ENCODE measurements around the gene HELZ. TPM values are rescaled to one million over a fixed set of nuclear protein-coding genes. Genes with fewer than 3 reads are reported as not detected.
"Not testable (repeated sequence)": the region's sequence is repeated elsewhere in the genome, so short reads cannot be mapped to it uniquely, and the experiment has no call there.

HELZ gene
- total and polyA plus RNA-seq, 2 experiments from 2014 or later = 23.9 to 25.4 TPM

DNA sequence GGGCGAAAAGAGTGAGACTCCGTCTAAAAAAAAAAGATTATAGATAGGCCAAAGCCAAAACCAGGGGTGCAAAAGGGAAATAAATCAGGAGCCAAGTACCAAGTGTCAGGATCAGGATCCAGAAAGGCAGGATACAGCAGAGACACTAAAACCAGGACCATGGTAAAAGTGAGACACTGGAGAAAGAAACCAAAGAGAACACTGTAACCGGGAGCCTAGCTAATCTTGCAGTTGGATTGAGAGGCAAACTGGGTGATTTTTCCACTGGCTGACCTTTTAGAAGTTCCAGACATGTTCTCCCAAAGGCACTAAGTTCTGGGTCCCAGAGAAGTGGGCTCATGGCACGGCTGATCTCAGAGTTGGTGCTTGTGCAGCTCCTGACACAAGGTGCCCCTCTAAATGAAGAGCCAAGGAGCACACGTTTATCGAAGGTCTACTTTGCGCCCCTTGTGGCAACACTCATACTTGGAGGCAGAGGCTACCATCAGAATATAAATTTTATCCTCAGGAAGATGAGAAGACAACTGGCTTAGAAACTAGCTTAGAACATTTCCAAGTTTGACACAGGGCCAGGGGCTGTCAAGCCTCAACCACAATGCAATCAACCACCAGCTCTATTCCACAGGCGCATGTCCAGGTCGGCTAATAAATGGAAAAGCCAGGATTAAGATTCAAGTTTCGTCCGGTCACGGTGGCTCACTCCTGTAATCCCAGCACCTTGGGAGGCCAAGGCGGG lies 27.5 kb upstream of the HELZ start:
- no peak for DNase-seq
- no peak overlapping the region for H3K4me2 ChIP-seq (ENCODE audit: unreplicated experiment)
- H3K9me3 ChIP-seq (ENCODE audit: low read depth) = no peaks in the 10 kb centered on the region
- no peaks in the 10 kb centered on the region for H3K9me2 ChIP-seq (ENCODE audit: insufficient read depth)
- no peaks in the 10 kb centered on the region for H3K4me1 ChIP-seq (ENCODE audit: insufficient read depth)
- TF ChIP-seq EZH2phosphoT487 (IDR thresholded peaks at IDR 0.05; ENCODE audit: insufficient read depth, low read depth) (no peak), EZH2 (IDR thresholded peaks at IDR 0.05; ENCODE audit: insufficient read depth, poor library complexity, severe bottlenecking) (no peak)
- no peak overlapping the region for H2AFZ ChIP-seq
- H3K79me2 ChIP-seq (ENCODE audit: insufficient read depth) = no peaks in the 10 kb centered on the region
- H3F3A ChIP-seq (ENCODE audit: insufficient read depth) = no peaks in the 10 kb centered on the region
- in situ Hi-C loops (cut with MboI) = no loop called here
- H4K20me1 ChIP-seq (ENCODE audit: insufficient read depth) = no peaks in the 10 kb centered on the region
- WGBS, 2 experiments (ENCODE audit: low coverage in 1 of 2, low lambda C conversion rate in 2 of 2, missing lambda C conversion rate in 2 of 2) = 73 to 77% methylated on average over 13 of the region's 13 CpGs
- H3K36me3 ChIP-seq (ENCODE audit: low read depth) = no peaks in the 10 kb centered on the region
- H3K27me3 ChIP-seq (replicated peaks; ENCODE audit: insufficient read depth) = no peaks in the 10 kb centered on the region
- no peak overlapping the region for H3K27ac ChIP-seq
- no peak overlapping the region for H3K9ac ChIP-seq
- H3K4me3 ChIP-seq = no peak overlapping the region

DNA sequence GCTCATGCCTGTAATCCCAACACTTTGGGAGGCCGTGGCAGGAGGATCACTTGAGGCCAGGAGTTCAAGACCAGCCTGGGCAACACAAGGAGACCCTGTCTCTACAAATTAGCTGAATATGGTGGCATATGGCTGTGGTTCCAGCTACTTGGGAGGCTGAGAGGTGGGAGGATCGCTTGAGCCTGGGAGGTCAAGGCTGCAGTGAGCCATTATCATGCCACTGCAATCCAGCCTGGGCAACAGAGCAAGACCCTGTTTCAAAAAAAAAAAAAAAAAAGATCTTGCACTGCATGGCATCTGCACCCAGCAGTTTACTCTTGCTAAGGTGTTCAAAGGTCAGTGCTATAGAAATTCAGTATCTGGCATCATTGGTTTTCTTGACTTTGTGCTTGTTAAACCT lies 26.2 kb upstream of the HELZ start:
- H3K36me3 ChIP-seq (ENCODE audit: low read depth); H3K27ac ChIP-seq; H3K9ac ChIP-seq; H2AFZ ChIP-seq; H3K27me3 ChIP-seq (replicated peaks; ENCODE audit: insufficient read depth); H4K20me1 ChIP-seq (ENCODE audit: insufficient read depth); H3K4me3 ChIP-seq; in situ Hi-C loops (cut with MboI); DNase-seq; H3F3A ChIP-seq (ENCODE audit: insufficient read depth); H3K4me1 ChIP-seq (ENCODE audit: insufficient read depth); H3K9me2 ChIP-seq (ENCODE audit: insufficient read depth); H3K79me2 ChIP-seq (ENCODE audit: insufficient read depth); H3K4me2 ChIP-seq (ENCODE audit: unreplicated experiment); H3K9me3 ChIP-seq (ENCODE audit: low read depth): not testable (repeated sequence)
- 73 to 78% methylated on average over 2 of the region's 2 CpGs for WGBS, 2 experiments (ENCODE audit: low coverage in 1 of 2, low lambda C conversion rate in 2 of 2, missing lambda C conversion rate in 2 of 2)

DNA sequence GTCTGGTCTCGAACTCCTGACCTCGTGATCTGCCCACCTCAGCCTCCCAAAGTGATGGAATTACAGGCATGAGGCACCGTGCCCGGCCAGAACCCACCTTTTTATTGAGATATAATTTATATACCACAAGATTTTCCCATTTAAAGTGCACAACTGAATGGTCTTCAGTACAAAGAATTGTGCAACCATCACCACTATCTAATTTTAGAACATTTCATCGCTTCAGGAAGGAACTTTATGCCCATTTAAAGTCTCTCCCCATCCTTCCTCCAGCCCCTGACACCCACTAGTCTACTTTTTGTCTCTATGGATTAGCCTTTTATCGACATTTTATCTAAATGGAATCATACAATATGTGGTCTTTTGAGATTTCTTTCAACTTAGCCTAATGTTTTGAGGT lies 25.4 kb upstream of the HELZ start:
- H3K4me2 ChIP-seq (ENCODE audit: unreplicated experiment) = no peak overlapping the region
- H3F3A ChIP-seq (ENCODE audit: insufficient read depth) = no peaks in the 10 kb centered on the region
- H4K20me1 ChIP-seq (ENCODE audit: insufficient read depth) = no peaks in the 10 kb centered on the region
- TF ChIP-seq EZH2phosphoT487 (IDR thresholded peaks at IDR 0.05; ENCODE audit: insufficient read depth, low read depth) (no peak), EZH2 (IDR thresholded peaks at IDR 0.05; ENCODE audit: insufficient read depth, poor library complexity, severe bottlenecking) (no peak)
- no peaks in the 10 kb centered on the region for H3K4me1 ChIP-seq (ENCODE audit: insufficient read depth)
- H3K9me2 ChIP-seq (ENCODE audit: insufficient read depth) = no peaks in the 10 kb centered on the region
- no peaks in the 10 kb centered on the region for H3K79me2 ChIP-seq (ENCODE audit: insufficient read depth)
- H3K27me3 ChIP-seq (replicated peaks; ENCODE audit: insufficient read depth) = no peaks in the 10 kb centered on the region
- no peak overlapping the region for H2AFZ ChIP-seq
- no peak for DNase-seq
- in situ Hi-C loops (cut with MboI) = no loop called here
- H3K36me3 ChIP-seq (ENCODE audit: low read depth) = no peaks in the 10 kb centered on the region
- WGBS, 2 experiments (ENCODE audit: low coverage in 1 of 2, low lambda C conversion rate in 2 of 2, missing lambda C conversion rate in 2 of 2) = 83 to 90% methylated on average over 6 of the region's 6 CpGs
- no peak overlapping the region for H3K9ac ChIP-seq
- no peaks in the 10 kb centered on the region for H3K9me3 ChIP-seq (ENCODE audit: low read depth)
- no peak overlapping the region for H3K4me3 ChIP-seq
- H3K27ac ChIP-seq = no peak overlapping the region

DNA sequence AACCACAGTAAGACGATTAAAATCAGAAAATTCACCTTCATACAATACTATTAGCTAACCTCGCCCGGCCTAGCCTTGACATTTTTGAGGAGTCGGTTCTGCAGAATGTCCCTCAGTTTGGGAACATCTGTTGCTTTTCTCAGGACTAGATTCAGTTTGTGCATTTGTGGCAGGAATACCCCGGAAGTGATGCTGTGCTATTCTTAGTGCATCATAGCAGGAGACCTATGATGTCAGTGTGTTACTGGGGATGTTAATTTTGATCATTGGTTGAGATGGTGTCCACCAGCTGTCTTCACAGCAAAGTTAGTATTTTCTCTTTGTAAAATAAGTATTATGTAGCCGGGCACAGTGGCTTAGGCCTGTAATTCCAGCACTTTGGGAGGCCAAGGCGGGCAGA lies 21.5 kb upstream of the HELZ start:
- Histone ChIP-seq H3K9me2 (ENCODE audit: insufficient read depth) (no peaks in the 10 kb centered on the region), H3K79me2 (ENCODE audit: insufficient read depth) (no peaks in the 10 kb centered on the region), H3K27ac (no peak overlapping the region), H3K4me3 (no peak overlapping the region), H3K9ac (no peak overlapping the region), H3K4me1 (ENCODE audit: insufficient read depth) (no peaks in the 10 kb centered on the region), H2AFZ (no peak overlapping the region), H3K27me3 (replicated peaks; ENCODE audit: insufficient read depth) (no peaks in the 10 kb centered on the region), H3F3A (ENCODE audit: insufficient read depth) (no peaks in the 10 kb centered on the region), H3K4me2 (ENCODE audit: unreplicated experiment) (no peak overlapping the region), H3K9me3 (ENCODE audit: low read depth) (no peaks in the 10 kb centered on the region), H3K36me3 (ENCODE audit: low read depth) (no peaks in the 10 kb centered on the region), H4K20me1 (ENCODE audit: insufficient read depth) (no peaks in the 10 kb centered on the region)
- in situ Hi-C loops (cut with MboI) = no loop called here
- no peak for DNase-seq
- 59 to 64% methylated on average over 7 of the region's 7 CpGs for WGBS, 2 experiments (ENCODE audit: low coverage in 1 of 2, low lambda C conversion rate in 2 of 2, missing lambda C conversion rate in 2 of 2)
- no peak for TF ChIP-seq EZH2phosphoT487 (IDR thresholded peaks at IDR 0.05; ENCODE audit: insufficient read depth, low read depth)
- no peak for TF ChIP-seq EZH2 (IDR thresholded peaks at IDR 0.05; ENCODE audit: insufficient read depth, poor library complexity, severe bottlenecking)
